Body of pancreas (tissue), 4 donors: ENCODE results near the gene BTBD9.

Experiments
- CTCF ChIP-seq, 7 experiments: fragments of 450-650 bp in 4 of 7; fragments of 200-600 bp in 3 of 7; sonication (generic) in 3 of 7; IDR thresholded peaks; one replicate each; pipeline ENCODE4 v1.5.1; 2016 to 2019; ENCODE audit warnings: antibody characterized with exemption in 7 of 7
- POLR2A ChIP-seq, 3 donors: fragments of 450-650 bp; IDR thresholded peaks; one replicate each; pipeline ENCODE4 v1.6.1; 2016; ENCODE audit warnings: antibody characterized with exemption in 3 of 3, mild to moderate bottlenecking in 2 of 3

- TF ChIP-seq POLR2A (IDR thresholded peaks at IDR 0.05), result no peak
- no peak for TF ChIP-seq CTCF (IDR thresholded peaks at IDR 0.05)
Observed at GRCh38 chr6:38679668-38680067, 39.9 kb upstream of the BTBD9 start.
